SH-SY5Y (cell line): ENCODE results near the gene ZNF277.

Experiments used
- GATA2 ChIP-seq: IDR thresholded peaks from 2 replicates; pipeline ENCODE4 v1.6.1; 2011; ENCODE audit warnings: mild to moderate bottlenecking, low read depth, low read length
- GATA3 ChIP-seq: IDR thresholded peaks from 2 replicates; pipeline ENCODE4 v1.6.1; 2011; ENCODE audit warnings: low read depth, mild to moderate bottlenecking, low read length, moderate library complexity

- TF ChIP-seq GATA3 (no peak), GATA2 (no peak)
Measured at GRCh38 chr7:112199035-112199655, 7.3 kb upstream of the ZNF277 start.
